WTC11 (cell line): Measurements from ENCODE around the gene CSNK1G1. TPM values are rescaled to one million over a fixed set of nuclear protein-coding genes. Genes with fewer than 3 reads are reported as not detected.

ENCODE experiments used
- ATAC-seq: fragments of 200-7000 bp; cut with Tn5 transposase; 2 replicates; pipeline ENCODE4 v1.10.0; 2021; ENCODE audit warnings: mild to moderate bottlenecking, moderate library complexity
- CTCF ChIA-PET: fragments of 300-600 bp; sonication (Branson Sonifier 250); formaldehyde crosslinking; loops from one replicate; lab custom pipeline; 2021; ENCODE audit warnings: antibody characterized with exemption; lab: Charles Lee
- POLR2A ChIA-PET: fragments of 350-600 bp; sonication (Branson Sonifier 250); formaldehyde crosslinking; loops from one replicate; lab custom pipeline; 2021; ENCODE audit warnings: antibody characterized with exemption; lab: Charles Lee
- DNase-seq: peaks from one replicate; pipeline ENCODE4 v3.0.0; 2021; ENCODE audit warnings: low spot score
- H3K27ac Mint-ChIP-seq: 2 replicates; pipeline ENCODE4 v1.8.0; 2021; ENCODE audit warnings: mixed read lengths
- H3K27me3 Mint-ChIP-seq: 2 replicates; pipeline ENCODE4 v1.8.0; 2021; ENCODE audit warnings: low read depth, mild to moderate bottlenecking, moderate library complexity, mixed read lengths
- H3K36me3 Mint-ChIP-seq: 2 replicates; pipeline ENCODE4 v1.8.0; 2021; ENCODE audit warnings: mixed read lengths
- H3K4me1 Mint-ChIP-seq: 2 replicates; pipeline ENCODE4 v1.8.0; 2022; ENCODE audit warnings: mixed read lengths
- H3K4me3 Mint-ChIP-seq: 2 replicates; pipeline ENCODE4 v1.8.0; 2021; ENCODE audit warnings: mild to moderate bottlenecking, moderate library complexity, mixed read lengths
- H3K9me3 Mint-ChIP-seq: 2 replicates; pipeline ENCODE4 v1.8.0; 2021; ENCODE audit warnings: mixed read lengths
- CBFB ChIP-seq: sonication (generic); formaldehyde crosslinking; IDR thresholded peaks from 2 replicates; pipeline ENCODE4 v1.8.1; 2022; ENCODE audit warnings: mild to moderate bottlenecking, low read depth, missing genetic modification reagents
- CREB1 ChIP-seq: sonication (generic); formaldehyde crosslinking; IDR thresholded peaks from 2 replicates; pipeline ENCODE4 v1.8.0; 2023; ENCODE audit warnings: mild to moderate bottlenecking, missing genetic modification reagents
- ERG ChIP-seq: fragments of 250-450 bp; sonication (Bioruptor Pico); IDR thresholded peaks from 2 replicates; pipeline ENCODE4 v1.8.0; 2021; ENCODE audit warnings: mild to moderate bottlenecking
- FOXK1 ChIP-seq: sonication (generic); formaldehyde crosslinking; IDR thresholded peaks from 2 replicates; pipeline ENCODE4 v1.8.0; 2022; ENCODE audit warnings: mild to moderate bottlenecking, moderate library complexity, missing genetic modification reagents
- FOXP4 ChIP-seq: sonication (generic); formaldehyde crosslinking; IDR thresholded peaks from 2 replicates; pipeline ENCODE4 v1.8.0; 2022; ENCODE audit warnings: mild to moderate bottlenecking, missing genetic modification reagents
- GRHL2 ChIP-seq: fragments of 250-450 bp; sonication (Bioruptor Pico); IDR thresholded peaks from 2 replicates; pipeline ENCODE4 v1.8.0; 2022; ENCODE audit warnings: mild to moderate bottlenecking, moderate library complexity; ENCODE audit not compliant: insufficient replicate concordance, severe bottlenecking
- HMGA2 ChIP-seq: fragments of 250-450 bp; sonication (Bioruptor Pico); IDR thresholded peaks from 2 replicates; pipeline ENCODE4 v1.4.0; 2021; ENCODE audit warnings: mild to moderate bottlenecking, moderate library complexity
- NR1H2 ChIP-seq: sonication (generic); formaldehyde crosslinking; IDR thresholded peaks from 2 replicates; pipeline ENCODE4 v1.9.0; 2021; ENCODE audit warnings: mild to moderate bottlenecking, moderate library complexity, missing genetic modification reagents
- PRRX2 ChIP-seq: fragments of 250-450 bp; sonication (Bioruptor Pico); IDR thresholded peaks from 2 replicates; pipeline ENCODE4 v1.8.0; 2021; ENCODE audit warnings: mild to moderate bottlenecking
- RORB ChIP-seq: fragments of 250-450 bp; sonication (Bioruptor Pico); IDR thresholded peaks from 2 replicates; pipeline ENCODE4 v1.9.0; 2021; ENCODE audit warnings: mild to moderate bottlenecking
- SMAD3 ChIP-seq: sonication (generic); formaldehyde crosslinking; IDR thresholded peaks from 2 replicates; pipeline ENCODE4 v1.8.0; 2022; ENCODE audit warnings: missing genetic modification reagents, mild to moderate bottlenecking, borderline replicate concordance
- SMAD4 ChIP-seq: sonication (generic); formaldehyde crosslinking; IDR thresholded peaks from 2 replicates; pipeline ENCODE4 v1.8.0; 2022; ENCODE audit warnings: mild to moderate bottlenecking, missing genetic modification reagents
- TEAD1 ChIP-seq: sonication (generic); formaldehyde crosslinking; IDR thresholded peaks from 2 replicates; pipeline ENCODE4 v1.8.0; 2022; ENCODE audit warnings: mild to moderate bottlenecking, missing genetic modification reagents
- TP53 ChIP-seq: sonication (generic); formaldehyde crosslinking; IDR thresholded peaks from 2 replicates; pipeline ENCODE4 v1.8.1; 2023; ENCODE audit warnings: mild to moderate bottlenecking, missing genetic modification reagents
- ZNF138 ChIP-seq: sonication (generic); formaldehyde crosslinking; conservative IDR thresholded peaks from 2 replicates; pipeline ENCODE4 v1.8.1; 2022; ENCODE audit warnings: mild to moderate bottlenecking, moderate library complexity, missing genetic modification reagents
- ZNF219 ChIP-seq: sonication (generic); formaldehyde crosslinking; IDR thresholded peaks from 2 replicates; pipeline ENCODE4 v1.8.0; 2023; ENCODE audit warnings: missing genetic modification reagents, mild to moderate bottlenecking, borderline replicate concordance
- ZNF317 ChIP-seq: sonication (generic); formaldehyde crosslinking; IDR thresholded peaks from 2 replicates; pipeline ENCODE4 v1.8.1; 2023; ENCODE audit warnings: low read depth, mild to moderate bottlenecking, moderate library complexity, missing genetic modification reagents, borderline replicate concordance
- ZNF416 ChIP-seq: fragments of 250-450 bp; sonication (Bioruptor Pico); IDR thresholded peaks from 2 replicates; pipeline ENCODE4 v1.9.0; 2021; ENCODE audit warnings: mild to moderate bottlenecking, inconsistent platforms
- ZNF532 ChIP-seq: fragments of 250-450 bp; sonication (Bioruptor Pico); IDR thresholded peaks from 2 replicates; pipeline ENCODE4 v1.9.0; 2021; ENCODE audit warnings: mild to moderate bottlenecking, borderline replicate concordance
- ZNF671 ChIP-seq: fragments of 250-450 bp; sonication (Bioruptor Pico); IDR thresholded peaks from 2 replicates; pipeline ENCODE4 v1.8.0; 2021; ENCODE audit warnings: mild to moderate bottlenecking
- total RNA-seq: library from RNA; stranded (reverse); gene quantifications from 3 replicates; pipeline ENCODE4 v1.2.3, GENCODE V29; 2021
- TF ChIP-seq, protein P1 (sequence below): sonication (generic); formaldehyde crosslinking; IDR thresholded peaks from 2 replicates; pipeline ENCODE4 v1.8.0; 2023; ENCODE audit warnings: missing genetic modification reagents
- TF ChIP-seq, protein P2 (sequence below): sonication (generic); formaldehyde crosslinking; IDR thresholded peaks from 2 replicates; pipeline ENCODE4 v1.8.1; 2023; ENCODE audit warnings: mild to moderate bottlenecking, missing genetic modification reagents
- TF ChIP-seq, protein P3 (sequence below): sonication (generic); formaldehyde crosslinking; IDR thresholded peaks from 2 replicates; pipeline ENCODE4 v1.8.1; 2022; ENCODE audit warnings: mild to moderate bottlenecking, missing genetic modification reagents, moderate library complexity, borderline replicate concordance
- TF ChIP-seq, protein P4 (sequence below): sonication (generic); formaldehyde crosslinking; conservative IDR thresholded peaks from 2 replicates; pipeline ENCODE4 v1.8.1; 2022; ENCODE audit warnings: mild to moderate bottlenecking, missing genetic modification reagents
- TF ChIP-seq, protein P5 (sequence below): sonication (generic); formaldehyde crosslinking; IDR thresholded peaks from 2 replicates; pipeline ENCODE4 v1.8.1; 2023; ENCODE audit warnings: mild to moderate bottlenecking, missing genetic modification reagents, moderate library complexity

The CSNK1G1 gene
- total RNA-seq, 1 experiment from 2014 or later, result 19.3 TPM

DNA sequence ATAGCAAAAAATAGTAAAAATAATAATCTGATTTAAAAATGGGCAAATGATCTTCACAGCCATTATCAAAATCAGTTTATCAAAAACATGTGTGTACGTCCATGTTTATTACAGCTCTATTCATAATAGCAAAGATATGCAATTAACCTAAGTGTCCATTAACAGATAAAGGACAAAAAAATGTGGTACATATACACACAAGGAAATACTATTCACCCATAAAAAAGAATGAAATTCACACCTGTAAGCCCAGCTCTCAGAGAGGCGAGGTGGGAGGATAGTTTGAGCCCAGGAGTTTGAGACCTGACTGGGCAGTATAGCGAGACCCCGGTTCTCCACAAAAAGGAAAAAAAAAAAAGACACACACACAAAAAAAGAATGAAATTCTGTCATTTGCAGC, 110.6 kb downstream of the CSNK1G1 start:
- H3K27me3 Mint-ChIP-seq, result no peaks in the 10 kb centered on the region
- H3K4me1 Mint-ChIP-seq, result peaks cover 20% of the 10 kb centered on the region
- 0 out of 2 replicates have a peak, but pooled peaks cover 2% of the 10 kb centered on the region for H3K36me3 Mint-ChIP-seq
- no peak overlapping the region for H3K27ac Mint-ChIP-seq
- TF ChIP-seq PRRX2 (no peak), RORB (CRISPR knock-in tag) (no peak), ZNF416 (CRISPR knock-in tag) (no peak), NR1H2 (CRISPR knock-in tag) (no peak), ZNF671 (no peak), ERG (CRISPR knock-in tag) (no peak), HMGA2 (CRISPR knock-in tag) (no peak), FOXP4 (CRISPR knock-in tag) (no peak), CBFB (no peak), TEAD1 (CRISPR knock-in tag) (no peak), SMAD4 (CRISPR knock-in tag) (no peak), SMAD3 (CRISPR knock-in tag) (no peak), ZNF138 (CRISPR knock-in tag) (no peak), ZNF219 (CRISPR knock-in tag) (no peak), TP53 (CRISPR knock-in tag) (no peak), FOXK1 (CRISPR knock-in tag) (no peak)
- TF ChIP-seq, protein P1, sequence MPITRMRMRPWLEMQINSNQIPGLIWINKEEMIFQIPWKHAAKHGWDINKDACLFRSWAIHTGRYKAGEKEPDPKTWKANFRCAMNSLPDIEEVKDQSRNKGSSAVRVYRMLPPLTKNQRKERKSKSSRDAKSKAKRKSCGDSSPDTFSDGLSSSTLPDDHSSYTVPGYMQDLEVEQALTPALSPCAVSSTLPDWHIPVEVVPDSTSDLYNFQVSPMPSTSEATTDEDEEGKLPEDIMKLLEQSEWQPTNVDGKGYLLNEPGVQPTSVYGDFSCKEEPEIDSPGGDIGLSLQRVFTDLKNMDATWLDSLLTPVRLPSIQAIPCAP (CRISPR knock-in tag), result no peak
- TF ChIP-seq, protein P2, sequence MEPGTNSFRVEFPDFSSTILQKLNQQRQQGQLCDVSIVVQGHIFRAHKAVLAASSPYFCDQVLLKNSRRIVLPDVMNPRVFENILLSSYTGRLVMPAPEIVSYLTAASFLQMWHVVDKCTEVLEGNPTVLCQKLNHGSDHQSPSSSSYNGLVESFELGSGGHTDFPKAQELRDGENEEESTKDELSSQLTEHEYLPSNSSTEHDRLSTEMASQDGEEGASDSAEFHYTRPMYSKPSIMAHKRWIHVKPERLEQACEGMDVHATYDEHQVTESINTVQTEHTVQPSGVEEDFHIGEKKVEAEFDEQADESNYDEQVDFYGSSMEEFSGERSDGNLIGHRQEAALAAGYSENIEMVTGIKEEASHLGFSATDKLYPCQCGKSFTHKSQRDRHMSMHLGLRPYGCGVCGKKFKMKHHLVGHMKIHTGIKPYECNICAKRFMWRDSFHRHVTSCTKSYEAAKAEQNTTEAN (CRISPR knock-in tag), result no peak
- TF ChIP-seq, protein P3, sequence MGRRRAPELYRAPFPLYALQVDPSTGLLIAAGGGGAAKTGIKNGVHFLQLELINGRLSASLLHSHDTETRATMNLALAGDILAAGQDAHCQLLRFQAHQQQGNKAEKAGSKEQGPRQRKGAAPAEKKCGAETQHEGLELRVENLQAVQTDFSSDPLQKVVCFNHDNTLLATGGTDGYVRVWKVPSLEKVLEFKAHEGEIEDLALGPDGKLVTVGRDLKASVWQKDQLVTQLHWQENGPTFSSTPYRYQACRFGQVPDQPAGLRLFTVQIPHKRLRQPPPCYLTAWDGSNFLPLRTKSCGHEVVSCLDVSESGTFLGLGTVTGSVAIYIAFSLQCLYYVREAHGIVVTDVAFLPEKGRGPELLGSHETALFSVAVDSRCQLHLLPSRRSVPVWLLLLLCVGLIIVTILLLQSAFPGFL (CRISPR knock-in tag), result no peak
- TF ChIP-seq, protein P4, sequence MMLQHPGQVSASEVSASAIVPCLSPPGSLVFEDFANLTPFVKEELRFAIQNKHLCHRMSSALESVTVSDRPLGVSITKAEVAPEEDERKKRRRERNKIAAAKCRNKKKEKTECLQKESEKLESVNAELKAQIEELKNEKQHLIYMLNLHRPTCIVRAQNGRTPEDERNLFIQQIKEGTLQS (CRISPR knock-in tag), result no peak
- DNase-seq (no peak), ATAC-seq (no peak)
- no peaks in the 10 kb centered on the region for H3K9me3 Mint-ChIP-seq
- CTCF ChIA-PET, result no interaction called here
- POLR2A ChIA-PET, result no interaction called here
- H3K4me3 Mint-ChIP-seq, result no peak overlapping the region

DNA sequence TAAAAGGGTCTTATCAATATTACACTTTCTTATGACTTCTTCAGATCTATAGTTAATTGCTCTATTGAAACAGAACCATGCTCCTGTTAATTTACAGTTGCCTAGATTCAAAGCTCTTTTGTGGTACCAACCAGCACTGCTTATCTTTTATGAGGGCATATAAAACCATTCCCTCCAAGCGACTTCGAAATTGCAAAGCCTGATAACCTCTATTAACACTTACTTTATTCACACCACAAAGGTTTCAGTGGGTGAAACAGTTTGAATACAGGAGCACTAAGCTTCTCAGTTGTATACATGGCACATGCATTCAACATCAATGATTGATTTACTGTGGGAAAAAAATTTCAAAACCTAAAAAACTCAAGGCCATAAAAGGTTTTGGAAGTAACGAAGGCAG, 118.3 kb downstream of the CSNK1G1 start:
- Mint-ChIP-seq H3K9me3 (no peaks in the 10 kb centered on the region), H3K4me1 (peaks cover 11% of the 10 kb centered on the region), H3K27ac (no peak overlapping the region), H3K27me3 (no peaks in the 10 kb centered on the region), H3K4me3 (no peak overlapping the region), H3K36me3 (no peaks in the 10 kb centered on the region)
- CTCF ChIA-PET, result no interaction called here
- ATAC-seq (no peak), DNase-seq (no peak)
- POLR2A ChIA-PET, result no interaction called here
- TF ChIP-seq ZNF532 (CRISPR knock-in tag), result no peak
- TF ChIP-seq, protein P5, sequence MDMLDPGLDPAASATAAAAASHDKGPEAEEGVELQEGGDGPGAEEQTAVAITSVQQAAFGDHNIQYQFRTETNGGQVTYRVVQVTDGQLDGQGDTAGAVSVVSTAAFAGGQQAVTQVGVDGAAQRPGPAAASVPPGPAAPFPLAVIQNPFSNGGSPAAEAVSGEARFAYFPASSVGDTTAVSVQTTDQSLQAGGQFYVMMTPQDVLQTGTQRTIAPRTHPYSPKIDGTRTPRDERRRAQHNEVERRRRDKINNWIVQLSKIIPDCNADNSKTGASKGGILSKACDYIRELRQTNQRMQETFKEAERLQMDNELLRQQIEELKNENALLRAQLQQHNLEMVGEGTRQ (CRISPR knock-in tag), result no peak
- no peak for TF ChIP-seq ZNF416 (CRISPR knock-in tag)
- TF ChIP-seq ZNF317 (CRISPR knock-in tag), result no peak
- TF ChIP-seq GRHL2, result no peak
- no peak for TF ChIP-seq CREB1 (CRISPR knock-in tag)
- no peak for TF ChIP-seq ZNF138 (CRISPR knock-in tag)
- no peak for TF ChIP-seq SMAD4 (CRISPR knock-in tag)
